Spleen (tissue), 7 donors: Measurements from ENCODE around the gene PLVAP.

Experiments
- POLR2A ChIP-seq, 3 donors: fragments of 450-650 bp; IDR thresholded peaks; one replicate each; pipeline ENCODE4 v1.5.1; 2017; ENCODE audit warnings: antibody characterized with exemption in 3 of 3, mild to moderate bottlenecking in 1 of 3
- POLR2AphosphoS5 ChIP-seq, 3 donors: sonication (generic); formaldehyde crosslinking; IDR thresholded peaks; one replicate each; pipeline ENCODE4 v1.5.1; 2017; ENCODE audit warnings: antibody characterized with exemption in 3 of 3
- TF ChIP-seq, protein P1 (sequence below), 11 experiments: fragments of 200-600 bp in 7 of 11; fragments of 450-650 bp in 4 of 11; sonication (generic) in 4 of 11; IDR thresholded peaks in 8 of 11; conservative IDR thresholded peaks in 3 of 11; 1 replicate in 7 of 11; 2 replicates in 4 of 11; pipeline versions ENCODE4 v1.4.0 to v1.8.0; 2016 to 2021; ENCODE audit warnings: antibody characterized with exemption in 11 of 11, inconsistent platforms in 4 of 11, mild to moderate bottlenecking in 1 of 11
- donor health status: DM: no; HTN: no; CAD: no; lungs with moderate emphysema.
- donor health status: DM: no; HTN: no; CAD: no.
- donor health status: DM: no; HTN: no; CAD: no.

GRCh38 chr19:17390665-17391370 lies 13.7 kb upstream of the PLVAP start:
- TF ChIP-seq, protein P1, sequence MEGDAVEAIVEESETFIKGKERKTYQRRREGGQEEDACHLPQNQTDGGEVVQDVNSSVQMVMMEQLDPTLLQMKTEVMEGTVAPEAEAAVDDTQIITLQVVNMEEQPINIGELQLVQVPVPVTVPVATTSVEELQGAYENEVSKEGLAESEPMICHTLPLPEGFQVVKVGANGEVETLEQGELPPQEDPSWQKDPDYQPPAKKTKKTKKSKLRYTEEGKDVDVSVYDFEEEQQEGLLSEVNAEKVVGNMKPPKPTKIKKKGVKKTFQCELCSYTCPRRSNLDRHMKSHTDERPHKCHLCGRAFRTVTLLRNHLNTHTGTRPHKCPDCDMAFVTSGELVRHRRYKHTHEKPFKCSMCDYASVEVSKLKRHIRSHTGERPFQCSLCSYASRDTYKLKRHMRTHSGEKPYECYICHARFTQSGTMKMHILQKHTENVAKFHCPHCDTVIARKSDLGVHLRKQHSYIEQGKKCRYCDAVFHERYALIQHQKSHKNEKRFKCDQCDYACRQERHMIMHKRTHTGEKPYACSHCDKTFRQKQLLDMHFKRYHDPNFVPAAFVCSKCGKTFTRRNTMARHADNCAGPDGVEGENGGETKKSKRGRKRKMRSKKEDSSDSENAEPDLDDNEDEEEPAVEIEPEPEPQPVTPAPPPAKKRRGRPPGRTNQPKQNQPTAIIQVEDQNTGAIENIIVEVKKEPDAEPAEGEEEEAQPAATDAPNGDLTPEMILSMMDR (IDR thresholded peaks at IDR 0.05 in 8 of 11, conservative IDR thresholded peaks at IDR 0.05 in 3 of 11): peak; percentile 45 to 93 (median 88)
- TF ChIP-seq POLR2A (IDR thresholded peaks at IDR 0.05) (no peak), POLR2AphosphoS5 (IDR thresholded peaks at IDR 0.05) (peak; percentile 65 to 81 (median 79))
